SK-N-SH (cell line): ENCODE data around the gene STK32C. TPM values are rescaled to one million over a fixed set of nuclear protein-coding genes. Genes with fewer than 3 reads are reported as not detected.

ENCODE experiments used
- CTCF ChIA-PET: fragments of 300-600, 350-600 bp; formaldehyde crosslinking; extraction: SDS; loops from one replicate; lab custom pipeline; 2021; lab: Yijun Ruan, JAX
- POLR2A ChIA-PET: fragments of 350-600 bp; sonication (Branson Sonifier 250); formaldehyde crosslinking; extraction: SDS; loops from one replicate; lab custom pipeline; 2020; ENCODE audit warnings: antibody characterized with exemption, inconsistent platforms; lab: Yijun Ruan, JAX
- DNase-seq: peaks from one replicate; pipeline ENCODE4 v3.0.0; 2012
- H2AFZ ChIP-seq: fragments of 200-600 bp; sonication (generic); 2 replicates; pipeline ENCODE4 v1.8.1; 2016; ENCODE audit warnings: antibody characterized with exemption, mild to moderate bottlenecking, low read depth
- H3F3A ChIP-seq: fragments of 200-600 bp; sonication (generic); replicated peaks from 2 replicates; pipeline ENCODE3; 2016; ENCODE audit warnings: antibody characterized with exemption, mild to moderate bottlenecking; ENCODE audit not compliant: insufficient read depth
- H3K27ac ChIP-seq, 2 experiments: fragments of 200-500 bp in 1 of 2; fragments of 200-600 bp in 1 of 2; sonication (Bioruptor generic) in 1 of 2; sonication (generic), shearing (Covaris generic) in 1 of 2; 2 replicates each; pipeline versions ENCODE4 v1.5.1 to v1.6.1; 2014 to 2016; ENCODE audit warnings: low read depth in 2 of 2, inconsistent platforms in 1 of 2, low read length in 1 of 2, mild to moderate bottlenecking in 1 of 2, mixed read lengths in 1 of 2
- H3K27me3 ChIP-seq: fragments of 200-600 bp; sonication (generic), shearing (Covaris generic); 2 replicates; pipeline ENCODE4 v1.6.1; 2016; ENCODE audit warnings: mixed run types; ENCODE audit not compliant: insufficient read depth
- H3K36me3 ChIP-seq, 2 experiments: fragments of 200-500 bp in 1 of 2; fragments of 200-600 bp in 1 of 2; sonication (Bioruptor generic) in 1 of 2; sonication (generic) in 1 of 2; replicated peaks in 1 of 2; 2 replicates each; pipeline versions ENCODE3 to v1.5.1; 2014 to 2016; ENCODE audit warnings: low read length in 1 of 2, mild to moderate bottlenecking in 1 of 2; ENCODE audit not compliant: insufficient read depth in 2 of 2, control insufficient read depth in 1 of 2
- H3K4me1 ChIP-seq, 2 experiments: fragments of 200-500 bp in 1 of 2; fragments of 200-600 bp in 1 of 2; sonication (Bioruptor generic) in 1 of 2; sonication (generic), shearing (Covaris generic) in 1 of 2; 2 replicates each; pipeline versions ENCODE4 v1.5.1 to v1.6.1; 2014 to 2016; ENCODE audit warnings: low read depth in 1 of 2, low read length in 1 of 2, mixed run types in 1 of 2; ENCODE audit not compliant: insufficient read depth in 2 of 2, control insufficient read depth in 1 of 2
- H3K4me2 ChIP-seq: fragments of 200-600 bp; sonication (generic), shearing (Covaris generic); 2 replicates; pipeline ENCODE4 v1.6.1; 2017; ENCODE audit warnings: mixed run types
- H3K4me3 ChIP-seq, 2 experiments: fragments of 200-500 bp in 1 of 2; fragments of 200-600 bp in 1 of 2; sonication (Bioruptor generic) in 1 of 2; sonication (generic), shearing (Covaris generic) in 1 of 2; 2 replicates each; pipeline versions ENCODE4 v1.5.1 to v1.8.1; 2014 to 2016; ENCODE audit warnings: low read depth in 2 of 2, inconsistent platforms in 1 of 2, low read length in 1 of 2, mild to moderate bottlenecking in 1 of 2, mixed read lengths in 1 of 2, moderate library complexity in 1 of 2
- H3K79me2 ChIP-seq: fragments of 200-600 bp; sonication (generic); 2 replicates; pipeline ENCODE4 v1.8.1; 2017; ENCODE audit warnings: mild to moderate bottlenecking; ENCODE audit not compliant: insufficient read depth
- H3K9ac ChIP-seq: fragments of 200-600 bp; sonication (generic); 2 replicates; pipeline ENCODE4 v1.6.1; 2017; ENCODE audit warnings: mixed run types
- H3K9me2 ChIP-seq: fragments of 200-600 bp; sonication (generic); 2 replicates; pipeline ENCODE4 v1.6.1; 2017; ENCODE audit warnings: mixed run types
- H3K9me3 ChIP-seq: fragments of 200-600 bp; sonication (generic); 2 replicates; pipeline ENCODE4 v1.6.1; 2017; ENCODE audit warnings: mixed run types, mild to moderate bottlenecking, moderate library complexity
- H4K20me1 ChIP-seq: fragments of 200-600 bp; sonication (generic); 2 replicates; pipeline ENCODE4 v1.6.1; 2017; ENCODE audit warnings: mild to moderate bottlenecking, mixed run types; ENCODE audit not compliant: insufficient read depth
- CHD2 ChIP-seq: fragments of 150-350 bp; IDR thresholded peaks from 2 replicates; pipeline ENCODE4 v1.6.1; 2018; ENCODE audit warnings: low read length; ENCODE audit not compliant: partially characterized antibody
- ELF1 ChIP-seq: IDR thresholded peaks from 2 replicates; pipeline ENCODE4 v1.4.0; 2012
- FOXM1 ChIP-seq: IDR thresholded peaks from 2 replicates; pipeline ENCODE4 v1.4.0; 2012; ENCODE audit warnings: low read depth, mild to moderate bottlenecking
- GABPA ChIP-seq: IDR thresholded peaks from 2 replicates; pipeline ENCODE4 v1.4.0; 2012; ENCODE audit warnings: low read depth, mild to moderate bottlenecking
- IRF3 ChIP-seq: fragments of 150-350 bp; IDR thresholded peaks from 2 replicates; pipeline ENCODE4 v1.6.1; 2016; ENCODE audit warnings: mild to moderate bottlenecking, low read depth, low read length
- JUND ChIP-seq: IDR thresholded peaks from 2 replicates; pipeline ENCODE4 v1.4.0; 2012
- MXI1 ChIP-seq: IDR thresholded peaks from 2 replicates; pipeline ENCODE4 v1.6.1; 2012; ENCODE audit warnings: mild to moderate bottlenecking, low read depth, low read length, improper control_type of control experiment
- NFIC ChIP-seq: IDR thresholded peaks from 2 replicates; pipeline ENCODE4 v1.4.0; 2012; ENCODE audit warnings: borderline replicate concordance
- NRF1 ChIP-seq: IDR thresholded peaks from 2 replicates; pipeline ENCODE4 v1.6.1; 2012; ENCODE audit warnings: low read depth, mild to moderate bottlenecking, low read length
- POLR2AphosphoS5 ChIP-seq: IDR thresholded peaks from 2 replicates; pipeline ENCODE4 v1.6.1; 2012; ENCODE audit warnings: low read depth, low read length
- RAD21 ChIP-seq: IDR thresholded peaks from 2 replicates; pipeline ENCODE4 v1.6.1; 2012; ENCODE audit warnings: mild to moderate bottlenecking, low read length
- RCOR1 ChIP-seq: fragments of 150-350 bp; IDR thresholded peaks from 2 replicates; pipeline ENCODE4 v1.6.1; 2017; ENCODE audit warnings: antibody characterized with exemption, low read length
- RFX5 ChIP-seq: IDR thresholded peaks from 2 replicates; pipeline ENCODE4 v1.6.1; 2012; ENCODE audit warnings: mild to moderate bottlenecking, improper control_type of control experiment, low read length
- RXRA ChIP-seq: IDR thresholded peaks from 2 replicates; pipeline ENCODE4 v1.4.0; 2012; ENCODE audit warnings: low read depth, mild to moderate bottlenecking, borderline replicate concordance
- SIN3A ChIP-seq: IDR thresholded peaks from 2 replicates; pipeline ENCODE4 v1.6.1; 2012; ENCODE audit warnings: low read depth, mild to moderate bottlenecking, low read length, moderate library complexity, borderline replicate concordance
- TAF1 ChIP-seq: IDR thresholded peaks from 2 replicates; pipeline ENCODE4 v1.6.1; 2012; ENCODE audit warnings: low read depth, mild to moderate bottlenecking, low read length, moderate library complexity, borderline replicate concordance
- WGBS: methylation state at CpG from one replicate; pipeline ENCODE4 v1.1.6; 2017; ENCODE audit warnings: low lambda C conversion rate; 5-methylcytosine and 5-hydroxymethylcytosine counted together
- polyA plus RNA-seq, 3 experiments: library from polyadenylated mRNA; depleted of rRNA; stranded (reverse); fragments of >200 nt; gene quantifications; 2 replicates each; pipeline ENCODE4 v1.2.3, GENCODE V29; 2012
- TF ChIP-seq, protein P1 (sequence below): IDR thresholded peaks from 2 replicates; pipeline ENCODE4 v1.4.0; 2012; ENCODE audit warnings: low read depth, borderline replicate concordance

Gene STK32C
- polyA plus RNA-seq, 1 of the 3 experiments (the other 2 are of a cell fraction): 27.8 TPM

DNA sequence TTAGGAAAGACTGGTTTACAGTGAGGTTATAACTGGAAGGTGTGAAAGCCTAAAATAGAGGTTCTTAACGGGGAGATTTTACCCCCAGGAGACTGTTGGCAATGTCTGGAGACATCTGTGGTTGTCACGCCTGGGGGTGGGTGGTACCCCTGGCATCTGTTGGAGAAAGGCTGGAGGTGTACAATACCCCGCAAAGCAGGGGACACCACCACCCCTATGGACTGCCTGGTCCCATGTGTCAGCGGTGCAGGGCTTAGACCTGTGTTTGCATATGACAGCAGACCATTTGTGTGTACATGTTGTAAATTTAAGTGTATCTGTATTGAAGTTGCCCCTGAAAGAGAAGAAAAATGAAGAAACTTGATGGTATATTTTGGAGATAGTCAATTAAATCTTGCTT is 34.0 kb upstream of the STK32C start:
- H3K4me3 ChIP-seq: no peak overlapping the region
- no peak overlapping the region for H3K4me2 ChIP-seq
- no peak overlapping the region for H3K27ac ChIP-seq
- no peaks in the 10 kb centered on the region for H4K20me1 ChIP-seq
- no peaks in the 10 kb centered on the region for H3K4me1 ChIP-seq
- H3K9me2 ChIP-seq: no peaks in the 10 kb centered on the region
- no peak for DNase-seq
- no peaks in the 10 kb centered on the region for H3K27me3 ChIP-seq
- TF ChIP-seq SIN3A: no peak
- 91% methylated on average over 4 of the region's 4 CpGs for WGBS
- CTCF ChIA-PET: interaction anchor here (1.6 kb wide), 1 partner anchor 19 kb away, joined by 5 read pairs; no protein-coding TSS in a partner anchor
- H3K36me3 ChIP-seq: peaks cover 22 to 50% of the 10 kb centered on the region in 2 experiments
- no peaks in the 10 kb centered on the region for H3K79me2 ChIP-seq
- H3F3A ChIP-seq: no peaks in the 10 kb centered on the region
- POLR2A ChIA-PET: no interaction called here
- no peaks in the 10 kb centered on the region for H3K9me3 ChIP-seq
- H3K9ac ChIP-seq: no peak overlapping the region
- H2AFZ ChIP-seq: no peak overlapping the region

GRCh38 chr10:132341017-132341416 is 33.3 kb upstream of the STK32C start:
- Histone ChIP-seq H3K27me3 (no peaks in the 10 kb centered on the region), H3K4me1 (peaks cover 0 to 4% of the 10 kb centered on the region in 2 experiments; a peak in 1 of 4 replicates), H3K4me3 (no peak overlapping the region), H2AFZ (no peak overlapping the region), H3F3A (no peaks in the 10 kb centered on the region), H3K36me3 (peaks cover 26 to 50% of the 10 kb centered on the region in 2 experiments), H3K79me2 (no peaks in the 10 kb centered on the region), H3K4me2 (no peak overlapping the region), H3K9me2 (no peaks in the 10 kb centered on the region), H4K20me1 (no peaks in the 10 kb centered on the region), H3K27ac (no peak overlapping the region), H3K9ac (no peak overlapping the region), H3K9me3 (no peaks in the 10 kb centered on the region)
- WGBS: 93% methylated on average over 6 of the region's 6 CpGs
- CTCF ChIA-PET: no interaction called here
- no peak for DNase-seq
- POLR2A ChIA-PET: no interaction called here
- TF ChIP-seq NRF1 (no peak), RAD21 (no peak), POLR2AphosphoS5 (no peak), RFX5 (no peak), RXRA (no peak), FOXM1 (no peak), IRF3 (no peak), GABPA (no peak), RCOR1 (no peak), TAF1 (no peak), NFIC (no peak), CHD2 (no peak), MXI1 (no peak), SIN3A (no peak), JUND (no peak), ELF1 (no peak)
- TF ChIP-seq, protein P1, sequence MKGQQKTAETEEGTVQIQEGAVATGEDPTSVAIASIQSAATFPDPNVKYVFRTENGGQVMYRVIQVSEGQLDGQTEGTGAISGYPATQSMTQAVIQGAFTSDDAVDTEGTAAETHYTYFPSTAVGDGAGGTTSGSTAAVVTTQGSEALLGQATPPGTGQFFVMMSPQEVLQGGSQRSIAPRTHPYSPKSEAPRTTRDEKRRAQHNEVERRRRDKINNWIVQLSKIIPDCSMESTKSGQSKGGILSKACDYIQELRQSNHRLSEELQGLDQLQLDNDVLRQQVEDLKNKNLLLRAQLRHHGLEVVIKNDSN: no peak
- TF ChIP-seq, all 33 proteins: peak for 0
